ENCODE data around the gene TEAD1.

The TEAD1 gene

DNA sequence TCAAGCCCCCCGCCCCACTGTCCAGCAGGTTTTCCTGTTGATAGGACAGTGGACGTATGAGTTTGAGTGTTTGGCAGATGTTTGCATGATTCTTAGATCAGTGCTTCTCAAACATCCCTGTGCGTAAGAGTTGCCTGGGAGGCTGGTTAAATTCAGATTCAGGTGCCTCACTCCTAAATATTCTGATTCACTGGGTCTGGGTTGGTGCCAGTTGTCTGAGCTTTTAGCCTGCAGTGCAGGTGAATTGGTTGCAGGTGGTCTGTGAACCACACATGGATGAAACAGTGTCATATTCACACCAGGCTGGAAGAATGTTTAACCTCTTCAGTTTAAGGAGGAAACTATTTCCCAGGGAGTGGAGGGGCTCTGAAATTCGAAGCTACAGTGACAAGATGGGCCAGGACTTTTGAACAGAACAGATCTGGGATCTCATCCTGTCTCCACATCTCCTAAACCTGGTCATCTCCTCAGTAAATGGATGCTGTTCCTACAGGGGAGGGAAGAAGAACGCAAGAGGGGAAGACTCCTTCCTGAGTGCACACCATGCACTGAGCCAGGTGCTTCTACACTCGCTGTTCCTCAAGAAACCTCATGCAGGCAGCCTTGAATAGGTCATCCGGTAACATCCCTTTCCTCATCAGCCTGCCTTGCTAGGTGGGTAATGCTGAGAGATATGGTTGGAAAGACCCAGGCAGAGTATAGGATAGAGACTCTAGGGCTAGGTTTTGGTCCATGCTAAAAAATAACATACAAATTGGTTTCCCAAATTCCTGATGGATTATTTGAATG lies 47.8 kb downstream of the TEAD1 start:
- Histone ChIP-seq H3K9ac (ENCODE audit: low read length) (no peak overlapping the region), H3K4me3 (ENCODE audit: low read length) (no peak overlapping the region), H3K4me1 (ENCODE audit: control insufficient read depth, insufficient read depth, low read length) (peaks cover 34% of the 10 kb centered on the region), H3K9me3 (ENCODE audit: control insufficient read depth, low read length) (no peaks in the 10 kb centered on the region), H3K27me3 (ENCODE audit: control insufficient read depth, insufficient read depth, low read length) (no peaks in the 10 kb centered on the region), H3K36me3 (ENCODE audit: control insufficient read depth, insufficient read depth, low read length) (no peaks in the 10 kb centered on the region)

DNA sequence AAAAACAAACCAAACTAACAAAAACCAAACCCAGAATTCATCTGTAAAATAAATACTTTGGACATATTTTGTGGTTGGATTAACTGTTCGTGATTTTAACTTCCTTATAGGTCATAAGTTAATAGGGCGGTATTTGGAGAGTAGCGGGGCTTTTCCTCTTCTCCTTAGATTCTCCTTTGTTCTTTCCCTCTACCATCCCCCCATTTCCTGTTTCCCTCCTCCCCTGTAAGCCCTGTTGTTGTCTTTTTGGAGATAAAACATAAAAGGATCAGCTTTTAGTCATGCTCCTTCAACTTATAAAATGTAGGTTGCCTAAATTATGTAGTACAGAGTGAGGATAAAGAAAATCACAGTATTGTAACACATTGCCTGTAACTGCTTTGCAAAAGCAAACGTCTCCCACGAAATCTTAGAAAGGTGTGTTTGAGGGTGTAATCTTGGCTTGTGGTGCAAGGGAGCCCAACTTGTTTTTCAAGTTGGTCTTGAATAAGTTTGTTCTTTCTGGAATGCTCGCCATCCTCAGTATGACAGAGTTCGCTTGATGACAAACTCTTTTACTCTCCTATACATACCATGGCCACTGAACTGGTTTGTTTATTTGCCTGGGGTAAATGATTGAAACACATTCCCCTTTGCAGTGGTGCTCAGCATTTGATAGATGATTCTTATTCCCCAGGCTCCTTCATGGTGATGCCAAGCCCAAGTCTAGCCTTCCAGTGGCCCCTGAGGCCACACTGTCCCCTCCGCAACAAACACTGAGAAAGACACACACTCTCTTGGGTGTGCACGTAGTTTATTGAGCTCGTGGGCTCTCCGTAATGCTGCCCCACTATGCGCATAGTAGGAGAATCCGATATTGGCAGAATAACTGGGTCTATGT lies 49.4 kb downstream of the TEAD1 start:
- no peaks in the 10 kb centered on the region for H3K9me3 ChIP-seq (ENCODE audit: control insufficient read depth, low read length)
- no peak overlapping the region for H3K4me3 ChIP-seq (ENCODE audit: low read length)
- peak overlapping the region; percentile 0 for H3K9ac ChIP-seq (ENCODE audit: low read length)
- no peaks in the 10 kb centered on the region for H3K27me3 ChIP-seq (ENCODE audit: control insufficient read depth, insufficient read depth, low read length)
- H3K4me1 ChIP-seq (ENCODE audit: control insufficient read depth, insufficient read depth, low read length) = peaks cover 45% of the 10 kb centered on the region
- no peaks in the 10 kb centered on the region for H3K36me3 ChIP-seq (ENCODE audit: control insufficient read depth, insufficient read depth, low read length)

DNA sequence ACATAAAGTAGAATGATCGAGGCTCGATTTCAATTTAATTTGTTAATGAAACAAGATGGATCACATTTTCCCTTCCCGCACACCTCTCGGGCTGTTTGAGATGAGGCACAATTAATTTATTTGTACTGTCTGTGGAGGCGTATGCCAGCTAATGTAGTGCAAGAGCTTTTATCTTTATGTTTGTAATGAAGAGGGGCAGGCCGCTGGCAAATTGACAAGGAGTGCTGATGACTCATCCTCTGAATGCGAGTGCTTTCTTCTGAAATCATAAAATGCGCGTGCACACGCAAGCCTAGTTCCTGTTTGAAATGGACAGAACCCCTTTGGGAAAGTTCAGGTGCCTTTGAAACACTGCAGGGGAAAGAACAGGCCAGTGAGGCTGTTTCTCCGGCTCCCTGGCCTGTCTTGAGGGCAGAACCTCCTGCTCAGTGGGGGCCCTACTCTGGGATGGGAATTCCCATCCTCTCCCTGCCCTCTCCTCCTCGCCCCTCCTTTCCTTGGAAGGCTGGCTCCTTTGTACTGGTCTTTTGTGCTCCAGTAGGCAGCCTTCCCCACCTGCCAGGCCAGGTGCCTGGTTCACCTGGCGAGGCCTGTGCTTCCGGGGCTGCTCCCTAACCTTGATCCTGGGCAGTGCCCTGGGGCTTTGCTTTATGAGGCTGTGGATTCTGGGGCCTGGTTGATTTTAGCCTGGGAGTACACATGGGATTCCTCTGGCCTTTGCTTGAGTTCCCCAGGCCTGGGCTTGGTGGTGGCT lies 50.3 kb downstream of the TEAD1 start:
- no peaks in the 10 kb centered on the region for H3K27me3 ChIP-seq (ENCODE audit: control insufficient read depth, insufficient read depth, low read length)
- H3K4me1 ChIP-seq (ENCODE audit: control insufficient read depth, insufficient read depth, low read length) = peaks cover 45% of the 10 kb centered on the region
- H3K36me3 ChIP-seq (ENCODE audit: control insufficient read depth, insufficient read depth, low read length) = no peaks in the 10 kb centered on the region
- no peak overlapping the region for H3K4me3 ChIP-seq (ENCODE audit: low read length)
- no peaks in the 10 kb centered on the region for H3K9me3 ChIP-seq (ENCODE audit: control insufficient read depth, low read length)
- peak overlapping the region; percentile 30 for H3K9ac ChIP-seq (ENCODE audit: low read length)

DNA sequence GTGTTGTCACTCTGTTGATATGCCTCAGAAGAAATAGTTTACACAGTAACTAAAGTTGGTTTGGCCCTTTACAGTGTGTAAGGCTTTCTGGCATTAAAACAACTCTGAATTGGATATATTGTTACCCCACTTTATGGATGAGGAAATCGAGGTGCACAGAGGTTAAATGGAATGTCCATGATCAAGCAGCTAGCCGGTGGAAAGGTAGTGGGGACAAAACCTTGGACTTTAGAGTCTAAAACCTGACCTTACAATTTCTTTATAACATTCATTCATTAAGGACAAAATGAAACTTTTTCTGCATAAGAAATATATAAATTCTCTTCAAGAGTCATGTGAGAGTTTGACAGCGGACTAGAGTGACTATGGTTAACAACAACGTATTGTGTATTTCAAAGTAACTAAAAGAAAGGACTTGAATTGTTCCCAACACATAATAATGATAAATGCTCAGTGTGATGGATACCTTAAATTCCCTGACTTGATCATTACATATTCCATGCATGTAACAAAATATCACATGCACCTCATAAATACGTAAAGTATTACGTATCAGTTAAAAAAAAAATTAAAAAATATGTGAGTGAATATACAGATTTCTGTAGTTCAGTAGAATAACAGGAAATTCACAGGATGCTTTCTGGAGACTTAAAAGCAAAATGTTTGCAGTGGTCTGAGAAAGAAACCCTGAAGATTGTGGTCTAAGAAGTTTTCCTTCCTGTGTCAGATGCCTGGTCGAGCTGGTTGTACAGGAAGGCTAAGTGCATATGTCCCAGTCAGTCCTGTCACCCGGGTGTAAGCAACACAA lies 51.0 kb downstream of the TEAD1 start:
- no peak overlapping the region for H3K4me3 ChIP-seq (ENCODE audit: low read length)
- H3K4me1 ChIP-seq (ENCODE audit: control insufficient read depth, insufficient read depth, low read length) = peaks cover 45% of the 10 kb centered on the region

DNA sequence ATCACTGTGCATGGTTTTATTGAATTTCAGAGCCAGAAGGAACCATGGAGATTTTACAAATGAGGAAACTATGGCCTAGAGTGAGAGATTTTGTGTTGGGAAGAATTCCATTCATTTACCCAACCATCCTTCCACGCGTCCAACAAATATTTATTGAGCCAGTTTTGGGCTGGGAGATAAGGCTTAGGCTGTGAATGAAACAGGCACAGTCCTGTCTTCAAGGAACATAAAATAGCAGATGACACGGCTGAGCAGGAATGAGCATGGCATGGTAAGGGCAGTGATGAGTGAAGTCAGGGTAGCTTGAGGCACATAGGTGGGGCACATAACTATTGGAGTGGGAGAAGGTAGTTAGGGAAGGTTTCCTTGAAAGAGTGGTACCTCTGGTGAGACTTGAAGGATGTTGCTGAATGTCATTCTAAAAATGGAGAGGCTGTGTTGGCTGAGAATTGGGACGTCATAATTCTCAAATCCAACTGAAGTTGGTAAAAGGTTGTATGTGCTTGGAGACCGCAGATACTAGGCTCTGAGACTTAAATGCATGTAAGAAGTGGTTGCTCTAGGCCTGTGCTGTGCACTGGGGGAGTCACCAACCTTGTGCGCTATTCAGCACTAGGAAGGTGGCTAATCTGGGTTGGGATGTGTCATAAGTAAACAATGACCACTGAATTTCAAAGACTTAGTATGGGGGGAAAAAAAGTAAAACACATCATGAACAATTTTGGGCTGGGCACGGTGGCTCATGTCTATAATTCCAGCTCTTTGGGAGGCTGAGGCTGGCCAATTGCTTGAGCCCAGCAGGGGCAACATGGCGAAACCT lies 51.9 kb downstream of the TEAD1 start:
- Histone ChIP-seq H3K4me1 (ENCODE audit: control insufficient read depth, insufficient read depth, low read length) (peaks cover 45% of the 10 kb centered on the region), H3K36me3 (ENCODE audit: control insufficient read depth, insufficient read depth, low read length) (no peaks in the 10 kb centered on the region), H3K27me3 (ENCODE audit: control insufficient read depth, insufficient read depth, low read length) (no peaks in the 10 kb centered on the region), H3K4me3 (ENCODE audit: low read length) (no peak overlapping the region), H3K9ac (ENCODE audit: low read length) (no peak overlapping the region), H3K9me3 (ENCODE audit: control insufficient read depth, low read length) (no peaks in the 10 kb centered on the region)

More for the DNA sequence above, 51.0 kb downstream of the TEAD1 start:
- H3K36me3 ChIP-seq (ENCODE audit: control insufficient read depth, insufficient read depth, low read length) = no peaks in the 10 kb centered on the region
- H3K27me3 ChIP-seq (ENCODE audit: control insufficient read depth, insufficient read depth, low read length) = no peaks in the 10 kb centered on the region
- peak overlapping the region; percentile 30 for H3K9ac ChIP-seq (ENCODE audit: low read length)
- no peaks in the 10 kb centered on the region for H3K9me3 ChIP-seq (ENCODE audit: control insufficient read depth, low read length)

DNA sequence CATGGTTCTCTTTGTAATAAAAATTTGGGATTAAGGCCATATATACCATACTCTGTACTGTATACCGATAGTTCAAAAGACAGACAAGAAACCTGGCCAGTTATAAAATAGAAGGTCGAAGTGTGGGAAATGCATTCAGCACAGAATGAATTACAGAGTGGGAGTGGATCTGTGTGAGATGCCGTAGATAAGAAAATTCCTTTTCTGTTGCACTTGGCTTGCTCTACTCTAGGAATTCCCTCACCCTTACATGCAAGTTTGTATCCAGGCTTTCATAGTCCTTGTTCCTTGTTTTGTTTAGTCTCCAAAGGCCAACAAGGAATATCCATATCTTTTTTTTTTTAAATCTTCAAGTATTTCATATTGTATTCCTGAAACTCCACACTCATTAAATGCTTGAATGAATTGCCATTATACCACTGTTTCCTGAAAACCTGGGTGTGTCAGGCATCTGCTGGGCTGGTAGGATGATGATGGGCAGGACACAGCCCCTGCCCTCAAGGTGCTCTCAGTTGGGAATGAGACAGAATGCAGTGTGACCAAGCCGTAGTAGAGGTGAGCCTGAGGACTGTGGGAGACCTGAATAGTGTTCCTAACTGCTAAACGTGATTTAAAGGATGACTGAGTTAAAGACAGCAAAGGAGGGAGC lies 53.5 kb downstream of the TEAD1 start:
- Histone ChIP-seq H3K9me3 (ENCODE audit: control insufficient read depth, low read length) (no peaks in the 10 kb centered on the region), H3K4me1 (ENCODE audit: control insufficient read depth, insufficient read depth, low read length) (peaks cover 44% of the 10 kb centered on the region), H3K27me3 (ENCODE audit: control insufficient read depth, insufficient read depth, low read length) (no peaks in the 10 kb centered on the region), H3K36me3 (ENCODE audit: control insufficient read depth, insufficient read depth, low read length) (no peaks in the 10 kb centered on the region), H3K9ac (ENCODE audit: low read length) (no peak overlapping the region), H3K4me3 (ENCODE audit: low read length) (no peak overlapping the region)

DNA sequence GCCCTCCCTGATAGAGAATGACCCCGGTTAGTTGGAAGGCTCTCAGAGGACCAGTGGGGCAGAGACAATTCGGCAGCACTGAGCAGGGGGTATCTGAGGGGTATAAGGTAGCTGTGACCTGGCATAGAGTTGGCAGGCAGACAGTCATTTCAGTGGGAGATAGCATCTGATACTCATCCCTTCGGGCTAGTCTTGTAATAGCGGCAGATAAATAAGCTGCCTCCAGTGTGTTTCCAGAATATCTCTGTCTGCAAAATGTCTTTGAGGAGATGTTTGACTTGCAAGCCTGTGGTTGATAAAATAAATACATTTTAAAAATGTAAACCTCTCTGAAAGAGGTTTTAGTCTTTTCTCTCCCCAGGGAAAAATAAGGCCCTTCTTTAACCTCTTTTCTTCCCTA lies 54.2 kb downstream of the TEAD1 start:
- Histone ChIP-seq H3K4me1 (ENCODE audit: control insufficient read depth, insufficient read depth, low read length) (peaks cover 37% of the 10 kb centered on the region), H3K27me3 (ENCODE audit: control insufficient read depth, insufficient read depth, low read length) (no peaks in the 10 kb centered on the region), H3K36me3 (ENCODE audit: control insufficient read depth, insufficient read depth, low read length) (no peaks in the 10 kb centered on the region), H3K9me3 (ENCODE audit: control insufficient read depth, low read length) (no peaks in the 10 kb centered on the region), H3K4me3 (ENCODE audit: low read length) (no peak overlapping the region), H3K9ac (ENCODE audit: low read length) (no peak overlapping the region)

DNA sequence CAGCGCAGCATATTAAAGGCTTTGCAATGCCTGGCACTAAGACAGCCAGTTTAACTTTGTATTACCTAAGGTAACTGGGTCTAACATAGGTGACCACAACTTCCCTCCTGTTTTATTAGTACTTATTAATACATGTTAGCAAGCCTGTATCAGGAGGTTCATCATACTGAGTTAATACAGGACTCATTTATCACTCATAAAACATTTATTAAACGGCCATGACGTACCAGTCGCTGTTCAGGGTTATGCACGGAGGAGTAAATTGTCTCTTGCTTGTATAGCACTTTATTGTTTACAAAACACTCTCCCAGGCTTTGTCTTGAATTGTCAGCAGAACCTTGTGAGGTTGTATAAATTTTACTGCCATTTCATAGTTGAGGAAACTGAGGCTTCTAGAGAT lies 55.7 kb downstream of the TEAD1 start:
- Histone ChIP-seq H3K9ac (ENCODE audit: low read length) (no peak overlapping the region), H3K4me1 (ENCODE audit: control insufficient read depth, insufficient read depth, low read length) (peaks cover 22% of the 10 kb centered on the region), H3K36me3 (ENCODE audit: control insufficient read depth, insufficient read depth, low read length) (no peaks in the 10 kb centered on the region), H3K9me3 (ENCODE audit: control insufficient read depth, low read length) (no peaks in the 10 kb centered on the region), H3K27me3 (ENCODE audit: control insufficient read depth, insufficient read depth, low read length) (no peaks in the 10 kb centered on the region), H3K4me3 (ENCODE audit: low read length) (no peak overlapping the region)

DNA sequence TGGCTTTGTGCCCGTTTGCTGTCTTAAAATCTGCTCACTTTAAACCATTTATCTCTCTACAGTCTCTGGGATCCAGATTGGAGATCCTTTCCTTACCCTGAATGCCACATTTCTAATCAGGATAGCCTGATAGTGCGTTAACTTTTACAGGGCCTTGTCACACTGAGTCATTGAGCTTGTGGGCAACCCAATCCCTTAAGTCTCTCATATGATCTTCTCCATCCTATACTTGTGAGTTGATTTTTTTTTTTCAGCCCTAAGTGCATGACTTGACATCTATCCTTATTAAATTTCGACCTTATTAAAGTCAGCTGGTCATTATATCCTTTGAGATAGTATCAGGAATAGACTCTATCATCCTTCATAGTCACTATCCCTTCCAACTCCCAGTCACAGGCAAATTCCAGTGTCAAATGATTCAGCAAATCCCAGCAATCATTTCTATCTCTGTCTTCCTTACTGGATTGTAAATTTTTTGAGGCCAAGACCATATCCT lies 57.7 kb downstream of the TEAD1 start:
- Histone ChIP-seq H3K27me3 (ENCODE audit: control insufficient read depth, insufficient read depth, low read length) (no peaks in the 10 kb centered on the region), H3K9me3 (ENCODE audit: control insufficient read depth, low read length) (no peaks in the 10 kb centered on the region), H3K36me3 (ENCODE audit: control insufficient read depth, insufficient read depth, low read length) (no peaks in the 10 kb centered on the region), H3K4me3 (ENCODE audit: low read length) (no peak overlapping the region), H3K9ac (ENCODE audit: low read length) (no peak overlapping the region), H3K4me1 (ENCODE audit: control insufficient read depth, insufficient read depth, low read length) (peaks cover 11% of the 10 kb centered on the region)

DNA sequence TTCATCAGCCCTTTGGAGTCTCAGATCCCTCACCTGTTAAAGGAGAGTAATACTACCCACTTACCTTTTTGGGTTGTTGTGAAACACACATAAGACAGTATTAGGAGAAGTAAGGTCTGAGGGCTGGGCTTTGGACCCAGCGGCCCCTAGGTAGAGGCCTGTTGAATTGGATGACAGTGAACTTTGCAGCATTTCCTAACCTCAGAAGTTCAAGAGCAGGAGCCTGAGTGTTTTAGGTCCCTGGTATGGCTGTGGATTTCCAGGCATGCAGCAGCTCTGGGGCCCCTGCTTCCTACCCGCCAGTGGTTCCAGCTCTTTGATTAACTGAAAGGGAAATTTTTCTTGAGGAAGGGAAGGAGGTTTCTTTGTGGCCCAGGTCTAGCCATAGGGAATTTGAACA lies 58.9 kb downstream of the TEAD1 start:
- Histone ChIP-seq H3K4me3 (ENCODE audit: low read length) (no peak overlapping the region), H3K9me3 (ENCODE audit: control insufficient read depth, low read length) (no peaks in the 10 kb centered on the region), H3K27me3 (ENCODE audit: control insufficient read depth, insufficient read depth, low read length) (no peaks in the 10 kb centered on the region), H3K9ac (ENCODE audit: low read length) (no peak overlapping the region), H3K36me3 (ENCODE audit: control insufficient read depth, insufficient read depth, low read length) (no peaks in the 10 kb centered on the region), H3K4me1 (ENCODE audit: control insufficient read depth, insufficient read depth, low read length) (peaks cover under 1% of the 10 kb centered on the region)

Data from mucosa of stomach (tissue), 1 donor.